Heart left ventricle (tissue), 16 donors: ENCODE measurements around the gene NCOA1. TPM values are rescaled to one million over a fixed set of nuclear protein-coding genes. Genes with fewer than 3 reads are reported as not detected.
A peak's percentile ranks its signal among the peaks of the same experiment; 100 is the strongest.

ENCODE experiments used
- ATAC-seq, 4 donors: fragments of 200-7000 bp; cut with Tn5 transposase; one replicate each; pipeline ENCODE4 v1.9.1; 2020 to 2022; ENCODE audit warnings: moderate library complexity in 4 of 4, mild to moderate bottlenecking in 3 of 4, moderate number of reproducible peaks in 1 of 4
- DNase-seq, 5 donors: peaks; one replicate each; pipeline ENCODE4 v3.0.0-alpha.2; 2020
- H3K27ac ChIP-seq, 12 donors: fragments of 200-600 bp; sonication (generic) in 4 of 12; one replicate each; pipeline versions ENCODE4 v1.5.0 to v1.8.0; 2016 to 2022; ENCODE audit warnings: mild to moderate bottlenecking in 2 of 12
- H3K27me3 ChIP-seq, 9 donors: fragments of 200-600 bp; sonication (generic) in 2 of 9; one replicate each; pipeline versions ENCODE4 v1.5.1 to v1.8.0; 2016 to 2022; ENCODE audit warnings: mild to moderate bottlenecking in 3 of 9
- H3K36me3 ChIP-seq, 9 donors: fragments of 200-600 bp; sonication (generic) in 2 of 9; one replicate each; pipeline versions ENCODE4 v1.5.0 to v1.8.0; 2018 to 2022; ENCODE audit warnings: mild to moderate bottlenecking in 2 of 9
- H3K4me1 ChIP-seq, 12 donors: fragments of 200-600 bp; sonication (generic) in 4 of 12; one replicate each; pipeline versions ENCODE4 v1.5.0 to v1.8.0; 2016 to 2022; ENCODE audit warnings: mild to moderate bottlenecking in 3 of 12
- H3K4me3 ChIP-seq, 12 donors: fragments of 200-600 bp; sonication (generic) in 4 of 12; one replicate each; pipeline versions ENCODE4 v1.5.0 to v1.8.0; 2017 to 2022; ENCODE audit warnings: mild to moderate bottlenecking in 9 of 12, moderate library complexity in 4 of 12
- H3K9me3 ChIP-seq, 12 donors: fragments of 200-600 bp; sonication (generic) in 4 of 12; one replicate each; pipeline versions ENCODE4 v1.5.0 to v1.8.0; 2016 to 2022; ENCODE audit warnings: mild to moderate bottlenecking in 1 of 12
- POLR2A ChIP-seq, 2 donors: fragments of 450-650 bp; IDR thresholded peaks; one replicate each; pipeline ENCODE4 v1.6.1; 2017; ENCODE audit warnings: antibody characterized with exemption in 2 of 2, mild to moderate bottlenecking in 2 of 2, moderate library complexity in 2 of 2
- WGBS, 4 donors: extraction: QIAGEN DNeasy Blood & Tissue Kit in 2 of 4; methylation state at CpG; one replicate each; pipeline versions ENCODE4 v1.1.5 to v1.1.7; 2013 to 2018; 5-methylcytosine and 5-hydroxymethylcytosine counted together
- intact Hi-C, 10 donors: fragments of 100-400 bp; cut with DNase I; formaldehyde crosslinking; loops; one replicate each; pipeline versions ENCODE4 v1.11.1 to v1.14.2; 2022
- polyA plus RNA-seq, 2 donors: library from polyadenylated mRNA; stranded (reverse); fragments of 200-250 nt; gene quantifications; one replicate each; pipeline ENCODE4 v1.2.3, GENCODE V29; 2013
- total RNA-seq, 9 donors: library from RNA; depleted of rRNA in 2 of 9; stranded (reverse); fragments of >200 nt in 2 of 9; fragmentation: NEBNext Ultra II Directional in 3 of 9; extraction: Animal tissue kit (Norgen Biotek cat#: 25700) in 3 of 9; gene quantifications; one replicate each; pipeline versions ENCODE4 v1.1.0 to v1.2.4, GENCODE V29; 2016 to 2023
- TF ChIP-seq, protein P1 (sequence below), 12 donors: fragments of 200-600 bp; sonication (generic) in 4 of 12; IDR thresholded peaks; one replicate each; pipeline versions ENCODE4 v1.5.0 to v1.8.0; 2018 to 2022; ENCODE audit warnings: antibody characterized with exemption in 12 of 12, mild to moderate bottlenecking in 5 of 12
- donor health status: ischemic (EF 13 %, LVEDD 7.1; RV severe dilation, severe dysfunction).
- donor health status: healthy with polysubstance abuse.
- donor health status: DM: no; HTN: yes; CAD: no.
- donor health status: DM: no; HTN: no; CAD: no.
- donor health status: ischemic (EF 25% LVEDD 6.9; RV normal size, moderate dysfunction).
- donor health status: ischemic (EF 25% LVEDD 5.7; RV mildly dilated, moderate dysfunction).
- donor health status: healthy.
- donor health status: DM: yes; HTN: yes; CAD: no.
- donor health status: ischemic (EF 35%, LVEDD 5.7; RV mildly dilated, moderate dysfunction).
- donor health status: nonischemic (EF 11% LVEDD 7.7; RV severe dilation, severe dysfunction).
- donor health status: DM: yes; HTN: yes; CAD: no.
- donor health status: PGD.
- donor health status: ischemic (EF 29% LVEDD 5.4; RV normal size, mild dysfunction).
- donor health status: nonischemic (EF 23%, LVEDD 6.1; RV moderate dilation, normal function).

NCOA1 gene
- total and polyA plus RNA-seq, 11 donors: 8.5 to 42.3 (median 32.4) TPM

- WGBS, 4 donors: 89 to 98% (median 96%) methylated on average over 5 of the region's 5 CpGs
- Histone ChIP-seq H3K9me3 (no peaks in the 10 kb centered on the region), H3K4me1 (peaks cover 0 to 25% (median 5%) of the 10 kb centered on the region in 12 donors), H3K27me3 (no peaks in the 10 kb centered on the region), H3K4me3 (no peak overlapping the region), H3K27ac (no peak overlapping the region), H3K36me3 (peaks cover 0 to 14% (median 5%) of the 10 kb centered on the region in 9 donors)
- no peak for ATAC-seq
- intact Hi-C loops: loop anchor here in 2 of 10 donors (5.0 kb wide), 3 partner anchors 36 to 299 kb away; partner anchors contain the start of genes DNAJC27 (in 1 of the 2) and NCOA1 (in 1 of the 2)
- no peak for DNase-seq
- TF ChIP-seq, protein P1, sequence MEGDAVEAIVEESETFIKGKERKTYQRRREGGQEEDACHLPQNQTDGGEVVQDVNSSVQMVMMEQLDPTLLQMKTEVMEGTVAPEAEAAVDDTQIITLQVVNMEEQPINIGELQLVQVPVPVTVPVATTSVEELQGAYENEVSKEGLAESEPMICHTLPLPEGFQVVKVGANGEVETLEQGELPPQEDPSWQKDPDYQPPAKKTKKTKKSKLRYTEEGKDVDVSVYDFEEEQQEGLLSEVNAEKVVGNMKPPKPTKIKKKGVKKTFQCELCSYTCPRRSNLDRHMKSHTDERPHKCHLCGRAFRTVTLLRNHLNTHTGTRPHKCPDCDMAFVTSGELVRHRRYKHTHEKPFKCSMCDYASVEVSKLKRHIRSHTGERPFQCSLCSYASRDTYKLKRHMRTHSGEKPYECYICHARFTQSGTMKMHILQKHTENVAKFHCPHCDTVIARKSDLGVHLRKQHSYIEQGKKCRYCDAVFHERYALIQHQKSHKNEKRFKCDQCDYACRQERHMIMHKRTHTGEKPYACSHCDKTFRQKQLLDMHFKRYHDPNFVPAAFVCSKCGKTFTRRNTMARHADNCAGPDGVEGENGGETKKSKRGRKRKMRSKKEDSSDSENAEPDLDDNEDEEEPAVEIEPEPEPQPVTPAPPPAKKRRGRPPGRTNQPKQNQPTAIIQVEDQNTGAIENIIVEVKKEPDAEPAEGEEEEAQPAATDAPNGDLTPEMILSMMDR (IDR thresholded peaks at IDR 0.05): no peak
- TF ChIP-seq POLR2A (IDR thresholded peaks at IDR 0.05): no peak
Observed at GRCh38 chr2:24791452-24791851, 300.4 kb downstream of the NCOA1 start.

GRCh38 chr2:24792542-24792873 is 301.5 kb downstream of the NCOA1 start:
- Histone ChIP-seq H3K36me3 (peaks cover 0 to 14% (median 5%) of the 10 kb centered on the region in 9 donors), H3K27ac (peak overlapping the region; percentile 90 to 100 (median 98)), H3K4me1 (peaks cover 0 to 25% (median 5%) of the 10 kb centered on the region in 12 donors), H3K9me3 (no peaks in the 10 kb centered on the region), H3K4me3 (peak overlapping the region; percentile 30 to 97 (median 74)), H3K27me3 (no peaks in the 10 kb centered on the region)
- TF ChIP-seq POLR2A (IDR thresholded peaks at IDR 0.05): no peak
- TF ChIP-seq, protein P1 (IDR thresholded peaks at IDR 0.05): no peak
- no peak for ATAC-seq
- DNase-seq: no peak
- intact Hi-C loops: loop anchor here in 2 of 10 donors (2.0 to 5.0 kb wide), 4 partner anchors 35 to 302 kb away; partner anchors contain the start of genes NCOA1 (in 2 of the 2) and DNAJC27 (in 1 of the 2)
- WGBS, 4 donors: 3 to 6% (median 5%) methylated on average over 6 of the region's 6 CpGs

- DNase-seq: peak; percentile 95 to 98 (median 97)
- 0 to 1% (median 0%) methylated on average over 26 to 74 of the region's 74 CpGs for WGBS, 4 donors
- TF ChIP-seq, protein P1 (IDR thresholded peaks at IDR 0.05): peak; percentile 40 to 73 (median 62)
- peak in 1 of 2 donors; percentile 62 for TF ChIP-seq POLR2A (IDR thresholded peaks at IDR 0.05)
- no peaks in the 10 kb centered on the region for H3K9me3 ChIP-seq
- intact Hi-C loops: loop anchor here in 2 of 10 donors (2.0 to 5.0 kb wide), 4 partner anchors 34 to 302 kb away; partner anchors contain the start of genes NCOA1 (in 2 of the 2) and DNAJC27 (in 1 of the 2)
- H3K4me1 ChIP-seq: peaks cover 0 to 25% (median 5%) of the 10 kb centered on the region in 12 donors
- H3K36me3 ChIP-seq: peaks cover 0 to 14% (median 5%) of the 10 kb centered on the region in 9 donors
- ATAC-seq: peak; percentile 98 to 99 (median 99)
- H3K27ac ChIP-seq: peak within 1 kb of the TSS; percentile 90 to 100 (median 98)
- peak within 1 kb of the TSS; percentile 30 to 97 (median 74) for H3K4me3 ChIP-seq
- no peaks in the 10 kb centered on the region for H3K27me3 ChIP-seq
Observed at GRCh38 chr2:24792874-24793760, 302.1 kb downstream of the NCOA1 start, which contains the start of the genes CENPO and PTRHD1. Gene CENPO, plus strand, starts transcription at chr2:24793425. Its CDS starts 495 bp downstream, at chr2:24793920. Gene PTRHD1, minus strand, starts transcription at chr2:24793391. Its CDS starts 14 bp downstream, at chr2:24793377.
